Panc1 (cell line): Measurements from ENCODE around the gene ZNF593OS.

ENCODE experiments used
- CTCF ChIP-seq: fragments of 450-650 bp; IDR thresholded peaks from 2 replicates; pipeline ENCODE4 v1.5.1; 2017; ENCODE audit warnings: mild to moderate bottlenecking
- POLR2AphosphoS5 ChIP-seq: IDR thresholded peaks from 2 replicates; pipeline ENCODE4 v1.6.1; 2012; ENCODE audit warnings: mild to moderate bottlenecking, low read depth, low read length, moderate library complexity
- REST ChIP-seq, 2 experiments: IDR thresholded peaks; 2 replicates each; pipeline ENCODE4 v1.6.1; 2011 to 2012; ENCODE audit warnings: low read depth in 2 of 2, control low read depth in 1 of 2, low read length in 1 of 2, mild to moderate bottlenecking in 1 of 2, moderate library complexity in 1 of 2; ENCODE audit not compliant: insufficient read depth in 1 of 2

- TF ChIP-seq CTCF (no peak), POLR2AphosphoS5 (no peak), REST (IDR thresholded peaks at IDR 0.05; ENCODE audit: insufficient read depth in 1 of 2, low read depth in 2 of 2, low read length in 1 of 2) (no peak)
Measured at GRCh38 chr1:26189751-26190275, 18.2 kb upstream of the ZNF593OS start.
